HG02571 (cell line): Measurements from ENCODE around the gene TMEM151A.
"Not testable (repeated sequence)": the region's sequence is repeated elsewhere in the genome, so short reads cannot be mapped to it uniquely, and the experiment has no call there.

ENCODE experiments used
- ATAC-seq: cut with Tn5 transposase; IDR thresholded peaks from one replicate; pipeline ENCODE4 v1.9.1; 2021; ENCODE audit warnings: mild to moderate bottlenecking, moderate library complexity; ENCODE audit not compliant: unreplicated experiment

The TMEM151A gene

DNA sequence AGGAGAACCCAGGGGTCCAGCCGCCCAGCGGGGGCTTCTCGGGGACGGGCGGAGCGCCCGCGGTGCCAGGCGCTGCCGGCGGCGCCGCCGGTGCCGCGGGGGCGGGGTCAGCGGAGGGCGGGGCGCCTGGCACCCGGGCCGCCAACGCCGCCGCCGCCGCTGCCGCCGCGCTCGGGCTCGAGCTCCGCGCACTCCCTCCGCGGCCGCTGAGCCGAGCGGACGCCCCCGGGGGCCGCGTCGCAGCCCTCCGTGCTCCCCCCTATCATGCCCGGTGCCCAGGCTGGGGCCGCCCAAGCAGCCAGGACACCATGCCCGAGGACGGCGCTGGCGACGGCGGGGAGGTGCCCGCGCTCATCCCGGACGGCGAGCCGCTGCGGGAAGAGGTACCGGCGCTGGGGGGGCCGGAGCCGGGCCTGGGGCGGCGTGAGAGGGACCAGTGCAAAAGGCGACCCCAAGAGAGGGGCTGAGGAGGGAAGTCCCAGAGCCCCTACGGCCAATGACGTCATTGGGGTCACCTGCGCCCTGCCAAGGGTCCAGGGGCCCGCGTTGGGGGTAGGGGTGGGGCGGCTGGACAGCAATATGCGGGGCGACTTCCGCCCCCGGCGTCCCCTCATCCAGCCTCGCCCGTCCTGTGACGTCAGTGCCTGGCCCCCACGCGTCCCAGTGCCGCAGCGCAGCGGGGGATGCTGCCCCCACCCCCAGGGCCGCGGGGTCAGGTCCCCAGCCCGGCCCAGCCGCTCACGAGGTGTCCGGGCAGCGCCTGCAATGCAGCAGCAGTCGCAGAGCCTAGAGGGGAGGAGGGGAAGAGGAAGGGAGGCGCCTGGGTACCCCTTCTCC lies at the start of gene TMEM151A:
Gene TMEM151A, plus strand, starts transcription at position 189 of the 837 bp plus-strand sequence. Its CDS starts 120 bp downstream, at position 309.
- ATAC-seq = no peak

DNA sequence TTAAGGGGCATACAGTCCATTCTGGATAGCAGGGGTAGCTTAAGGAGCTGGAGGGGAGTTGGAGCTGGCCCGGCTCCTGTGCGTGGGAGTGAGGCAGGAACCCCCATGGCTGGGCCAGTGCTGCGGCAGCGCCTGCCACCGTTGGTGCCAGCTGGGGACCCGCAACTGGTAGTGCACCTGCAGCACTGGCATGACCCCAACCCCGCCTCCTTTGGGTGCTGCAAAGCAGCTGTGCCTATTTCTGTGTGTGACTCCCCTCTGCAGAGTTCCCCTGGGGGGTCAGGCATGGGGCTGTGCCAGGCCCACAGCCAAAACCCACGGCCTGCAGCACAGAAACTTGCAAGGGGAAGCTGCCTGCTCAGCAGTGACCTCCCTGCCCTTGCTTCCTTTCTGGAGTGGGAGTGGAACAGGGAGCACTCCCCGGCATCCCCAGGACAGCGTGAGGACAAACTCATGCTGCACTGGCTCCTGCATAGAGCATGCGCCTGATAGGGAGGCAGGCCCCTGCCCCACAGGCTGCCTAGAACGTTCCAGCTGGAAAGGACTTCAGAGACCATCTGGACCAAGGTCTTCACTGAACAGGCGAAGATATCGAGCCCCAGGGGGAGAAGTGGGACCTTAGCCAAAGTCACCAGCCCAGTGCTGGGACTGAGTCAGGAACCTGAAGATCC lies 49.5 kb upstream of the TMEM151A start:
- ATAC-seq = no peak

DNA sequence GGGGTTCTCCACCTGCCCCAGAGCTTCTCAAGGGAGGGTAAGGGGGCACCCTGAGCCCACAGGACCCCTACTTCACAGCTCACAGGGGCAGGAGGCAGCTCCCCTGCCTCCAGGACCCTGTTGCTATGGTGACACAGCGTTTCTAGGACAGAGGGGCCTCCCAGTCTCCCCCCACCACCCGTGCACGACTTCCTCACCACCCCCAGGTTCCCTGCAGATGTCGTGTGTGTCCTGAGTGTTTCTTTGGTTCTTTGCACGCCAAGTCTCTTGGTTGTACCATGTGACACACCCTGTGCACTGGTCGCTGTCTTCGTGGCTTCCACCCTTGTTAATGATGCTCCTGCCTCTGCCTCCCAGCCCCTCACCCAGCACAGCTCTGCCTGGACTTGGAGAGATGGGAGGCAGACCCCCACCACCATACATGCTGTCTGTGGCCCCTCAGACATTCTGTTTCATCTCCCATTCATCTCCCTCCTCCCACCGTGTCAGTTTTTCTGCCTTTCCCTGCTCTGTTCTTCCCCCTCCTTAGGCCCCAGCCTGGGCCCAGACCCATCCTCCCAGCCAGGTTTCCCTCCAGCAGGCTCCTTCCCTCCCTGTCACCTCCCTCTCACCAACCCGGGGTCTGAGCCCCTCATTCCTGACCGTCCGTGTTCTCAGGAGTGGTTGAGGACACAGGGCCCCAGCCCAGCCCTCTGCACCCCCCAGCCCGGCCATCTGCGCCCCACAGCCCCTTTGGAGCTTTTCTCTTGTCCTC lies 47.7 kb upstream of the TMEM151A start:
- ATAC-seq = no peak

DNA sequence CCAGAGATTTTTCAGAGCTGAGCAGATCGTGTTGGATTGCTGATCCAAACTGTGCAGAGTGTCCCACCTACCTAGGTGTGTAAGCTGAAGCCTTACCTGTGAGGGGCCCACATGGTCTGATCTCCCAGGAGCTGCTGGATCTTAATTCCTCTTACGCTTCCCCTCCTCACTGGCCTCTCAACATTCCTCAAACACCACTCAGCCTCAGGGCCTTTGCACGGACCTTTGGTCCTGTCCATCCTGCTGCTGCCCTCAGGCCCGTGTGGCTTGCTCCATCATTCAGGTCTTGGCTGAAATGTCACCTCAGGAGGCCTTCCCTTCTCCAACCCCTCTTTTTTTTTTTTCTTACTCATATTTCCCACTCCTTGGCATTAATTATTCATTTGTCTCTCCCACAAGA lies 44.4 kb upstream of the TMEM151A start:
- ATAC-seq = no peak

DNA sequence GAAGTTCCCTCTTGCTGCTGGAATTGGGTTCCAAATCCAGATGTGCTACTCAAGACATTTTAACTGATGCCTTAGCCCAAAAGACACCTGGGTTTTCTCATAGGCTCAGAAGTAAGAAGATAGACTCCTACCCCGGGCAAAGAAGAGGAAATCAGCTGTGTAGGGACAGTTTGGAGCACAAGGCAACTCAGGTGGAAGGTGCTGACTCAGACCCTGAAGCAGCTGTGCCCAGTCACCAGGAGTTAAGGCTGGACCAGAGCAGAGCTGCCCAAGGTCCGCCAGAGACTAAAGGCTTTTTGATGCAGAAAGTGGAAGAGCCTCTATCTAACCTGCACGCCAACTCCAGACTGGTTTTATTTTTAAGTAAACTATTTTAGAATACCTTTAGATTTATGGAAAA lies 43.9 kb upstream of the TMEM151A start:
- no peak for ATAC-seq

DNA sequence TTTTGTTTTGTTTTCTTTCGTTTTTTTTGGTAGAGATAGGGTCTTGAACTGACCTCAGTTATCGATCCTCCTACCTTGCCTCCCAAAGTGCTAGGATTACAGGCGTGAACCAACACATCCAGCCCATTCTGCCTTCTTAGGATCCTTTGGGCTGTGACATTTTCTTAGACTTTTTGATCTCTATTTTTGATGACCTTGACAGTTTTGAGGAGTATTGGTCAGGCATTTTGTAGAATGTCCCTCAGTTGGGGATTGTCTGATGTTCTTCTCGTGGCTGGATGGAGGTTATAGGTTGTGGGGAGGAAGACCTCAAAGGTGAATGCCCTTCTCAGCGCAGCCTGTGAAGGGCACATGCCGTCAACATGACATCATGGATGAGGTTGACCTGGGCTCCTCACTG lies 42.8 kb upstream of the TMEM151A start:
- no peak for ATAC-seq

DNA sequence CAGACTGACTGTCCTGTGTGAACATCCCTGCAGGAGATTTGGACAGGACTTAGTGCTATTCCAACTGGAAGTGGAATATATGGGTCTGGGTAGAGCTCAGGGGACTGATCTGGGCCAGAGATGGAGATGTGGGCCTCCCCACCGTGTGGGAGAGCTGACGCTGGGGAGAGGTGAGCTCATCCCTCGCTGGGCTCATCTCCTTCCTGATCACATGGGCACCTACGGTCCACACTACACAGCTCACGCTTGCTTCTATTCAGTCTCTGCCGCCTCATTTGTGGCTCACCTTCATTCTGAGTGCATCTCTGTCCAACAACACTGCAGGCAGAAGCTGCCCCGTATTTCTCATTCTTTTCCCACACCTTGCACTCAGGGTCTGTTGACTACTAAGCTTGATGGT lies 39.9 kb upstream of the TMEM151A start:
- no peak for ATAC-seq

DNA sequence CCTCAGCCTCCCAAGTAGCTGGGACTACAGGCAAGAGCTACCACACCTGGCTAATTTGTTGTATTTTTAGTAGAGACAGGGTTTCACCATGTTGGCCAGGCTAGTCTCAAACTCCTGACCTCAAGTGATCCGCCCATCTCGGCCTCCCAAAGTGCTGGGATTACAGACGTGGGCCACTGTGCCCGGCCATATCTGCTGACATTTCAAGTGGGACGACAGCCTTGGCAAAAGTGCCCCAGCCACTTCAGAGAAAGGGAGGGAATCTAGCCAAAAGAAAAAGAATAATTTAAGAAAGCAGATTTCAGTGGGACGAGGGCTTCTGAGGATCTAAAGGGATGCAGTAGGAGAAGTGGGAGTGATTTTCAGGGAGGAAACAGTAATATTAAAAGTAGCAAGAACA lies 38.6 kb upstream of the TMEM151A start:
- not testable (repeated sequence) for ATAC-seq

DNA sequence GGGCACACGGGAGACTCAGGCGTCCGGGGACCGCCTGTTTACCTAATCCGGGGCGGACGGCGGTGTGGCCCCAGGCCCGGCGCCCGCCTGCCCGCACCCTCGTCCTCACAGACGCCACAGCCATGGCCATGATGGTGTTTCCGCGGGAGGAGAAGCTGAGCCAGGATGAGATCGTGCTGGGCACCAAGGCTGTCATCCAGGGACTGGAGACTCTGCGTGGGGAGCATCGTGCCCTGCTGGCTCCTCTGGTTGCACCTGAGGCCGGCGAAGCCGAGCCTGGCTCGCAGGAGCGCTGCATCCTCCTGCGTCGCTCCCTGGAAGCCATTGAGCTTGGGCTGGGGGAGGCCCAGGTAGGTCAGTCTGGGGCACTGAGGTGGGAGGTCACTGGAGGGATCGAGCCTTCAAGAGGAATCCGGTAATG lies 33.2 kb upstream of the TMEM151A start:
- ATAC-seq = no peak

DNA sequence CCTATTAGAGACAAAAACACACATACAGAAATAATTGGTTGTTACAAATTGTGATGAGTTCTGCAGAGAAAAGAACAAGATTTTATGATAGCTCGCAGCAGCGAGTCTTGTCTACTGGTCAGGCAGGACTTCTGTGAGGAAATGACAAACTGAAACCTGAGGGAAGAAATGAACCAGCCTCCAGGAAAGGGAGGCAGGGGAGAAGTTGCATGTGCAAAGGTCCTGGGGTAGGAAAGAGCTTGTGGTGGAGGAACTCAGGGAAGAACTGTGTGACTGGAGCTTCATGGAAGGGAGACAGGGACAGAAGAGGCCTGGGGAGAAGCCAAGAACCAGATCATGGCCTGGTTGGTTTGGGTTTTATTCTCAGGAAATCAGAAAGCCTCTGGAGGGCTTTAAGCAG lies 32.5 kb upstream of the TMEM151A start:
- ATAC-seq = no peak

DNA sequence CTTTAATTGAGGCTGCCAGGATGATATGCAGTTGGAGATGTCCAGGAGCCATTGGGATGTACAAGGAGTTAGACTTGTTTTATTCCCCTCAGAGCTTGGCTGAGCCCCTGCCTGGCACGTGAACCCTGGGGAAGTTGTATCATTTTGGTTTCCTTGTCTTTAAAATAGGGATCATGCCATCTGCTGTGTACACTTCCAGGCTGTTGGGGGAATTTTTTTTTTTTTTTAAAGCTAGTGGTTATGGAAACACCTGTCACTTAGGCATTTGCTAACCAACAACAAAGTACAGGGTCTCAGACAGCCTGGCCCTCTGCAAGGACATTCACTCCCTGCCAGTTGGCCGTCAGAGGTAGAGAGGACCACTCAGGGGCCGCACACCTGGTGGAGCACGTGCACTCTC lies 31.7 kb upstream of the TMEM151A start:
- ATAC-seq = no peak

DNA sequence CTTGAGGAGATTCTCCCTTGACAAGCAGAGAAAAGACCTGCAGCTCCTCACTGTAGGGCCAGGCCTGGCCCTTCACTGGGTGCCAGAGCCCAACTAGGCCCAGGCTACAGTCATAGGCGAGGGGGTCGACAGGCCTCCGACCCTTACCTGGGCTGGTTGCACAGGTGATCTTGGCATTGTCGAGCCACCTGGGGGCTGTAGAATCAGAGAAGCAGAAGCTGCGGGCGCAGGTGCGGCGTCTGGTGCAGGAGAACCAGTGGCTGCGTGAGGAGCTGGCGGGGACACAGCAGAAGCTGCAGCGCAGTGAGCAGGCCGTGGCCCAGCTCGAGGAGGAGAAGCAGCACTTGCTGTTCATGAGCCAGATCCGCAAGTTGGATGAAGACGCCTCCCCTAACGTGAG lies 30.1 kb upstream of the TMEM151A start:
- no peak for ATAC-seq

DNA sequence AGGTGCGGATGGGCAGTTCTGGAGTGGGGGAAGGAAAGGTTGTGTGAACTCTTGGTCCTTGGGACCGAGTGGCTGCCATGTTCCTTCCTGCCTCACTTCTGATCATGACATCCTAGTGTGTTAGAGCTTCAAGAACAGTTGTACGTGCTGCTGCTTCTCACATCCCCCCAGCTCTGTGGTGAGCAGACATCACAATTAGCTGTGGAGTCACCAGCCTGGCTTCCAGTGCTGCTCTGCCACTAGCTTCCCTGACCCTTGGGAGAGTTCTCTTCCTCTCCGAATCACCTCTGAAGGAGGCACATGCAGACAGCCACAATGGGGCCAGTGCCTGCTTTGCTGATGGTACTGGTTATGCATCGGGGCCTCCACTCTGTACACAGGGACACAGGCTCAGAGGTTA lies 29.5 kb upstream of the TMEM151A start:
- no peak for ATAC-seq

DNA sequence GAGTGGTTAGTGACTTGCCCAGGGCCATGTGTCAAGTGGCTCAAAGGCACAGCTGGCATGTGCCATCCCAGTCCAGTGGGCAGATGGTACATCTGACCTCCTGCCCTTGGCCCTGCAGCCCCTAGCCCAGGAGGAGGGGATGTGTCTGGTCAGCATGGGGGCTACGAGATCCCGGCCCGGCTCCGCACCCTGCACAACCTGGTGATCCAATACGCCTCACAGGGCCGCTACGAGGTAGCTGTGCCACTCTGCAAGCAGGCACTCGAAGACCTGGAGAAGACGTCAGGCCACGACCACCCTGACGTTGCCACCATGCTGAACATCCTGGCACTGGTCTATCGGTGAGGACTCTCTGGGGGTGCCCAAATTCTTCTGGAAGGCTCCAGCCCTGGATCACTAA lies 29.0 kb upstream of the TMEM151A start:
- ATAC-seq = no peak

DNA sequence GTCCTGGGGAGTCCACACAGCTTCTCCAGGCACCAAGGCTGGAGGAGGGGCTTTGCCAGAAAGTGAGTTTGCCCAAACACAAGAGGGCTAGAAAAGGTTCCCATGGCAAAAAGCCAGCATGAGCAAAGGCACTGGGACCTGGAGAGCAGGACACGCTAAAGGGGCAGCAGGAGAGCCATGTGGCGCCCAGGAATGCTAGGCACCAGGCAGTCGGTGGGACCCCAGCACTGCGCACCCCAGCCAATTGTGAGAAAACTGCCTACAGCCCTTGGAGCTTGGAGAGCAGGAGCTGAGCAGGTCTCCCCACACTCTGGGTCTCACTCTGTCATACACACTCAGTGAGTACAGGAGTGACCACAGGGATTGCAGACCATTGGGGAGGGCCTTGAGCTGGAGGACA lies 28.5 kb upstream of the TMEM151A start:
- no peak for ATAC-seq

DNA sequence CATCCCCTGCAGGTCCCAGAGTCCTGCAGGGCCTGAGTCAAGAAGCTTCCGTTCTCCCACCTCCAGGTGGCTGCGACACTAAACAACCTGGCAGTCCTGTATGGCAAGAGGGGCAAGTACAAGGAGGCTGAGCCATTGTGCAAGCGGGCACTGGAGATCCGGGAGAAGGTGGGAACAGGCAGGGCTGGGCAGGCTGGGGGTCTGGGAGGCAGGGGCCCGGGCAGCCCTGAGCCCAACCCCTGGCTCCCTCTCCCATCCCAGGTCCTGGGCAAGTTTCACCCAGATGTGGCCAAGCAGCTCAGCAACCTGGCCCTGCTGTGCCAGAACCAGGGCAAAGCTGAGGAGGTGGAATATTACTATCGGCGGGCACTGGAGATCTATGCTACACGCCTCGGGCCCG lies 27.9 kb upstream of the TMEM151A start:
- ATAC-seq = no peak

DNA sequence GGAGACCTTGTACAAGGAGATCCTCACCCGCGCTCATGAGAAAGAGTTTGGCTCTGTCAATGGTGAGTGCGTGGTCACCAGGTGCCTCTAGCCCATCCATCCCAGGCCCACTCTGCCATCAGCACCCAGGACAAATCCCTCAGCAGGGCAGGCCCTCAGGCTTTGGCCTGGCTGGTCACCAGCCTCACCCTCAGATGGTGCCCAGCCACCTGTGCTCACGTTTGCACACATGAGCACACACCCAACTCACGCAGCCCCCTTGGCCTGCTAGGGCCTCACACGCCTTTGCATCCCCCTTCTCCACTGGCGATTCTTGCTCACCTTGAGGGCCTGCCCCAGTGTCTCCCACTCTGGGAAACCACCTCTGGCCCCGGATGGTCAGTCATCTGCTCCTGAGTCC lies 27.3 kb upstream of the TMEM151A start:
- no peak for ATAC-seq

DNA sequence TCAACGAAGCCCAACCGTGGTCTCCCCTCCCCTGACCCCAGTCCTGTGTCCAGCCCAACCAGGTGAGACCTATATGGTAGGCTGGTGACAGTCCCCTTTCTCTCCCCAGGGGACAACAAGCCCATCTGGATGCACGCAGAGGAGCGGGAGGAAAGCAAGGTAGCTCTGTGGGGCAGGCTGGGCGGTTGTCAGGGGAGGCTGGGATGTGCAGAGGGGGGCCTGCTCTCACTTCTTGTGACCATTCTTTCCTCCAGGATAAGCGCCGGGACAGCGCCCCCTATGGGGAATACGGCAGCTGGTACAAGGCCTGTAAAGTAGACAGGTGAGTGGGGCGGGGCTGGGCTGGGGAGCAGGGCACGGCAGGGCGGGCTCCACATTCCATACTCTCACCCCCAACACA lies 26.8 kb upstream of the TMEM151A start:
- no peak for ATAC-seq

DNA sequence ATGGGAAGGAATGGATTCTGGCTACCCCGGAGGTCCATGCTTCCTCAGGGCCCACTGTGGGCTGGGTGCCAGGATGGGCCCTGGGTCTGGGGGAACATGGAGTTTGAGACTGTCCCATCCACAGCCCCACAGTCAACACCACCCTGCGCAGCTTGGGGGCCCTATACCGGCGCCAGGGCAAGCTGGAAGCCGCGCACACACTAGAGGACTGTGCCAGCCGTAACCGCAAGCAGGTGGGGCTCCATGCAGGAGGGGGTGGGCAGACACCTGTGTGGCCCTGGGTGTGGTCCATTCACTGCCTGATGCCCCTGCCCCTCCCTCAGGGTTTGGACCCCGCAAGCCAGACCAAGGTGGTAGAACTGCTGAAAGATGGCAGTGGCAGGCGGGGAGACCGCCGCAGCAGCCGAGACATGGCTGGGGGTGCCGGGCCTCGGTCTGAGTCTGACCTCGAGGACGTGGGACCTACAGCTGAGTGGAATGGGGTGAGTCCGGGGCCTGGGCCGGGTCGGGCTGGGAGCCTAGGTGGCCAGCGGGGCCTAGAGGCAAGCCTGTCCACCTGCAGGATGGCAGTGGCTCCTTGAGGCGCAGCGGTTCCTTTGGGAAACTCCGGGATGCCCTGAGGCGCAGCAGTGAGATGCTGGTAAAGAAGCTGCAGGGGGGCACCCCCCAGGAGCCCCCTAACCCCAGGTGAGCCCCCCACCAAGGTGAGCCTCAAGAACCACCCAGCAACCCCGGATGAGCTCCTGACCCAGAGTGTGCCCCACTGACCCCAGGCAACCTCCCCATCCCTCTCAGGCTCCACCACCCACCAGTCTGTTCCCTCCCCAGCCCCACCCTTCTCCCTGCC lies 25.9 kb upstream of the TMEM151A start:
- no peak for ATAC-seq

DNA sequence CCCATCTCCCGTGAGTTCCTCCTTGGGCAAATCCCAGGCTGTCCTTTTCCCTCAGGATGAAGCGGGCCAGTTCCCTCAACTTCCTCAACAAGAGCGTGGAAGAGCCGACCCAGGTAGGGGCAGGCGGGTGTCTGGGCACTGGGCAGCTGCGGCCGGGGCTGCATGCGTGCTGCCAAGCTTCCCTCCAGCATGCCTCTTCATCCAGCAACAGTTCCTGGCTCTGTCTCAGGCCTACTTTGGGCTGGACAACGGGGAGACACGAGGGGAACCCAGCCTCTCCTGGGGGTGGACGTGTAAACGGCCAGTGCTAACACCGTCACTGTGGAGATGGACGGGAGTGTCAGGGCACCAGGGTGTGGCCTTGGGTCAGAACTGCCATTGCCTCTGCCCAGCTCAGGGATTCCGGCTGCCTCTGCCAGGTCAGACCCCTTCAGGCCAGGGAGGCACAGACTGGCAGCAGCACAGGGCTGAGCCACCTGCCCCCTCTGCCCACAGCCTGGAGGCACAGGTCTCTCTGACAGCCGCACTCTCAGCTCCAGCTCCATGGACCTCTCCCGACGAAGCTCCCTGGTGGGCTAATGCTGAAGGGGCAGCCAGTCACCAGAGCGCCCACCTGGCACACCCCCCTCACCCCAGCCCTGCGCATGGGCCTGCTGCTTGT lies 25.2 kb upstream of the TMEM151A start:
- no peak for ATAC-seq
